Stimulated activated CD8-positive, alpha-beta memory T cell treated with anti-CD3 and anti-CD28 coated beads, Interleukin-15, amount 100 ng/mL, for 4 hours (primary cell): ENCODE data around the gene SLIT3.

Source experiments
- DNase-seq, 2 donors: peaks; one replicate each; pipeline ENCODE4 v3.0.0-alpha.2; 2020; ENCODE audit warnings: low read depth in 2 of 2

SLIT3 gene

GRCh38 chr5:168887931-168888330 is 413.0 kb downstream of the SLIT3 start:
- no peak for DNase-seq

- DNase-seq: no peak
Measured at GRCh38 chr5:168886157-168886556, 414.8 kb downstream of the SLIT3 start.

GRCh38 chr5:168885324-168886120 is 415.4 kb downstream of the SLIT3 start:
- DNase-seq: no peak

- DNase-seq: no peak
Measured at GRCh38 chr5:168883991-168884390, 416.9 kb downstream of the SLIT3 start.

- DNase-seq: no peak
Measured at GRCh38 chr5:168883281-168883741, 417.6 kb downstream of the SLIT3 start.

GRCh38 chr5:168882283-168882682 is 418.7 kb downstream of the SLIT3 start:
- DNase-seq: no peak

- DNase-seq: no peak
Measured at GRCh38 chr5:168881427-168882149, 419.4 kb downstream of the SLIT3 start.

DNA sequence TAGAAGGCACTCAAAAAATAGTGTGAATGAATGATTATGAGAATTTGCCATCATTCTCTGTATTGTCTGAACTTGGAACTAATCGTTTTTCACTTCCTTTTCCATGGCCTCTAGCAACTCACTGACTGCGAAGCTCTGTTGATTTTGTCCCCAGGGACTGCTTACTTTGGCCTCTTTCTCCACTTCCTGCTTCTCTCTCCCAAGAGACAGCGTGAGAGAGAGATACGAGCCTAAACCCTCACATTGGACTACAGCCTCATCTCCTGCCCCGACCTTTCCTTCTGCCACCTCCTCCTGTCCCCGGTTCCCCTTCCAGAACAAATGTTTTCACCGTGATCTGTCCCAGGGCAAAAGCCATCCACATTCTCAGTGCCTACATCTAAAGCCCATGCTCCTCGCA is 421.0 kb downstream of the SLIT3 start:
- no peak for DNase-seq

DNA sequence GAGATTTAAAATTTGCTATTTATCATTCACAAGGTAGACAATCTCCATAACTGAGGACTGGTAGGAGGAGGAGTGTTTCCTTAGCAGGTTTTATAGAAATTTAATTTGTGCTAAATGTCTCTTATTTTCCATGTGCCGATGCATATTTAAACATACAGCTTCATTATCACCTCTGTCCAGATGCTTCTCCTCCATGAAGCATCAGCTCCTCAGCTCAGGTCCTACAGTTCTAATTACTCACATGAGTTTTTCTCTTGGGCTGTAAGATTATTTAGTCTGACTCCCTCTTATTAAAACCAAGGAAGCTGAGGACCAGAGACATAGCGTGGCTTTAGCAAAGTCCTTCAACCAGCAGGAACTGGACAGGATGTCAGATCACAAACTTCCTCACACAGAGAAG is 421.6 kb downstream of the SLIT3 start:
- DNase-seq: no peak

DNA sequence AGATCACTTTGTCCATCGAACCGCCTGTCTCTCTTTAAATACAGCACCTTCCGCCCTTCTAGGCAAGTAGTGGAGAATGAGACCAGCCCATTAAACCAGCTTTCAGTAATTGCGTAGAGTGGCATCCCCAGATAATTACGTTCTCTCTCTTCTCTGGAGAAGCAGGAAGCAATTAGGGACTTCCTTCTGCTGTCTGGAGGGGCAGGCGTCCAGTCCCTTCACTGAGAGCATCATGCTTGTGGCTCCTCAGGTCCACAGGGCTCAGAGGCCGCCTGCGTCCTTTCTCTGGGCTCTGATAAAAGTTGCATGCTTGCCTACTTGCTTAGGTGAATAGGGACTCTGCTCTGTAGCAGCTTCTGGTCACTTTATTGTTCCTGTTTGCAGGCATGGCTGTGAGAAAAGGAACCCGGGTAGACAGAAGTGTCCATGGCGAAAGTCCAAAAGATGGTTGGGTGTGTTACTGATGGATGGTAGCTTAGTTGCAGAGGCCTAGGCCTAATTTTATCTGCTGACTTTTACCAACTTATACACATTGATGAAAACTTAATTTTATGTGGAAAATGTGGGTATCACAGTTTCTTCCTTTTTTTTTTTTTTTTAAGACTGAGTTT is 422.7 kb downstream of the SLIT3 start:
- no peak for DNase-seq

DNA sequence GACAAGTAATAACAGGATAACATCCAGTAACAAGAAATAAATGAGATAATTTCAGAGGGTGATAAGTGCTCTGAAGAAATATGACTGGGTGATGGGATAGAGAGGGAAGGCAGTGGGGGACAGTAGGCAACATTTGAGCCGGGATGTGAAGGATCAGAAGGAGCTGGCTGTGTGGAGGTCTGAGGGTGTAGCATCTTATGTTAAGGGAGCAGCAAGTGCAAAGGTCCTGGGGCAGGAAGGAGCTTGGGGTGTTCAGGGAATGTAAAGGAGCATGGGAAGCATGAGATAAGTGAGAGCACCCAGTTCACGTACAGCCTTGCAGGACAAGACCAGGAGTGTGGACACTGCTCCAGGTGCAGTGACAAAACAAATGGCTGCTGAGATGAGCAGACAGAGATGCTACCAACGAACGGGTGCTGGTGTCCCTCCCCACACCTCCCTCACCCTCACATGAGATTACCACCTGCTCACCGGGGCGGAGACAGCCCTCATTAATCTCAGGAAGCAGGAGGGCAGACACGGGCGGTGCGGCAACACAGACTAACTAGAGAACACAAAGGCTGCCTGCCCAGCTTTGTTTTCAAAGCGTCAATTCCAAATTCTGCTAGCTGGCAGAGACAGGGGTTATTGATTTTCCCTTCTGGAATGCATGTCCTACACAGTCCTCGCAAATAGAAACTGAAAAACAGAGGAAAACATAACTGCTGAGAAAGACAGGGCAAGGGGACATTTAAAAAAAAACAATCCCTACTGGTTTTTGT is 423.6 kb downstream of the SLIT3 start:
- DNase-seq: no peak

DNA sequence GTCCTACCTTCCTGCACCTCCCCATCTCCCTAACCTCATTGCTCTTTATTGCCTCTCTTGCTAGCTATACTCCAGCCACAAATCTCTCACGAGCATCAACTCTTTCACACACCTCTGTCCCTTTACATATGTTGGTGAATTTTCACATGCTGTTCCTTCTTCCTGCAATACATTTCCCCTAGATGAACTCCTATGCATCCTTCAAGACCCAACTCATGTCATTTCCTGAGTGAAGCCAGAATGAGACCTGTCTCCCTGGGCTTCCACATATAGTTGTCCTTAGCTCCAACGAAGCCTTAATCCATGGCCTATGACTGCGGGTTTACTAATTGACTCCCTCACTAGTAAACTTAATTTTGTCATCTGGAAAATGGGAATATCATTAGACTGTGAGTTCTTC is 424.5 kb downstream of the SLIT3 start:
- no peak for DNase-seq

GRCh38 chr5:168875832-168876231 is 425.1 kb downstream of the SLIT3 start:
- no peak for DNase-seq

DNA sequence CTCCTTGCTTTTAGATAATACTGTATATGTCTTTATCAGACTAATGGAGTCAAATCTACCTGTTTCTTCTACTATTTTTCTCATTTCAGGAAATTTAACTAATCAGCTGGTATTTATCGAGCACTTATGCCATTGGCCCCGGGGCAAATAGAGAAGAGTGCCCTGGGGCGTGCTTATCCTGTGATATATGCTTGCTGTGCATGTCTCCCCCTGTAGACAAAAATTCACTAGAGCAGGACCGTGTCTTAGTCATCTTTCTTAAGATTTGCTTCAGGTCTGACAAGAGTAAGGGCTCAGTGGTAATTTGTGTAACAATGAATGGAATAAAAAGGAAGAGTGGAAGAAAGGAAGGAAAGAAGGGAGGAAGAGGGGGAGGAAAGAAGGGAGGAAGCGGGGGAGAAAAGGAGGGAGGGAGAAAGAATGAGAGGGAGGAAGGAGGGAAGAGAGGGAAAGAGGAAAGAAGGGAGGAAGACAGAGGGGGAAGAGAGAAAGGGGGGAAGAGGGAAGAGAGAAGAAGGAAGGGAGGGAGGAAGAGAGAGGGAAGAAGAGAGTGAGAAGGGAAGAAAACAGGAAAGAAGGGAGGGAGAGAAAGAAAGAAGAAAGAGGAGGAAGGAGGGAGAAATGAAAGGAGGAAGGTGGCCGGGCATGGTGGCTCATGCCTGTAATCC is 426.1 kb downstream of the SLIT3 start:
- no peak for DNase-seq

- no peak for DNase-seq
Measured at GRCh38 chr5:168872246-168872645, 428.7 kb downstream of the SLIT3 start.

GRCh38 chr5:168870910-168871309 is 430.0 kb downstream of the SLIT3 start:
- no peak for DNase-seq

DNA sequence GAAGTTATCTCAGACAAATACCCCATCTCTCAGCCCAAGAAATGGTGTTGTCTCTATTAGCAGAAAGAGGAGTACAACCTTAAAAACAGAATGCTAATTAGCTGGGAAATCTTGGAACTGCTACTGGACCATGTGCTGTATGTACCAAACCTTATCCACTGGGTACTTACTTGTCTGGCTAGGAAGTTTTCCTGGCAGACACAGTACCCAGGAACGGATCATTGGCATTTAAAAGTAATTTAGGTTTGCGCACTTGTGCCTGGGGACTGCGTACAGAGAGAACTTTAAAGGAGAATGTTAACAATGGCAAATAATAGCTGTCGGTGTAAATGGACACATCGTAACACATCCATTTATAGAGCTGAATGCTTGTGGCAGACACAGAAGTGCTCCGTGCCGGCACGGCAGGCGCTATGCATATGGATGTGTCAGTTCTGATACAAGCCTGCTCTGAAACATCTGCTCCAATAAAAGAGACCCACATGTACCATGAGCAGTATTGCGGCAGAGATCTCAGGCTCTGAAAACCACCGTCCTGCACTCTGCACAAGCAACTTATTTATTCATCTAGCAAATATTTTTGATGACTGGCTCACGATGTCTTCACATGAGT is 431.2 kb downstream of the SLIT3 start:
- DNase-seq: no peak

- DNase-seq: no peak
Measured at GRCh38 chr5:168867241-168867640, 433.7 kb downstream of the SLIT3 start.

DNA sequence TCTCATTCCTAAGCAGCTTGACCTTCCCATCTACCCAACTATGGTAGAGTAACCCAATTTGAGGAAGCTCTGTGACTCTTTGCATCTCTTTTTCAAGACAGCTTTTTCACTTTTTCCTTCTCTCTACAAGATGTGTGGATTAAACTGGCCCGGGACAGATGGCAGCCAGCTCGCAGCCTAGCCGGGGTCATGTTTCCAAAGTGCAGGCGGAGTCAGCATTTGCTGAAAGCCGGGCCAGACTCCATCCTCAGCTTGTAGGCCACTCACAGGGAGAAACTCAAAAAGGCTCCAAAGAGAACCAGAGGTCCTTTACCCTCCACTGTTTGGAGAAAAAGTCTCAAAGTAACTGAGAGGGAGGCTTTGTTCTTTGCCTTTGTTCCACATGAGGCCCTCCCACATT is 435.0 kb downstream of the SLIT3 start:
- DNase-seq: no peak

DNA sequence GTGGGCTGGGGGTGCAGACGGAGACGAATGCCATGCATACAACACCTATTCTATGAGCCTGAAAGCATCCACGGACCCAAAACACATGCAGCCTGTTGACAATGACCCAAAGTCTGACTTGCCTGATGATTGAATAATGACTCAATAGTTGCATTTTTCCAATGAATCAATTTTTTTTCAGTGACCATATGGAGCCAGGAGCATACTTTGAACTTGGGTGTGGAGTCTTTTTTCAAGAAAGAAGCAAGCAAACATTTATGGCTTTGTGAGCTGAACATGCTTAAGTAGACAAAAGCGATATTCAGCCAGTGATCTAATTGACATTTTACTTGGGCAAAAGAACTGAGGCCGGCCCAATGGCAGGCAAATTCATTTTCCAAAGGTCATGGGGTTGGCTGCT is 437.9 kb downstream of the SLIT3 start:
- no peak for DNase-seq

DNA sequence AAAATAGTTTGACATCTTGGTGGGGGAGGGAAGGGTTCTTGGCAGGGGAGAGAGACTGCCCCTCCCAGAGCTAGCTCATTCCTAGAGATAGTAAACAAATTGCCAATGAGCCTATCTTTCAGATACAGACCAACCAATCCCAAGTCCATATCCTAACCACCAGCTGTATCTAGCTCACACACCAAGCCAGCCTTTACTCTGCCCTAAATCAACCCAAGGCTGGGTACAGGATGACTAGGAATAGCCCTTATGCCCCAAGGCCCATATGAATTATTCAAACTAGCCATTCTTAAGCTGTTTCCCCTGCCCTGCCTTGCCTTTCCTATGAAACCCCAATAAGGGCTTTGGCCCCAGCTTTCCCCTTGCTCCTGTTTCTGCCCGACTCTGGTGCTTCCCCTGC is 440.4 kb downstream of the SLIT3 start:
- no peak for DNase-seq
